PFSK-1 (cell line): ENCODE data around the gene EFNA5.

Experiments used
- FOXP2 ChIP-seq: optimal IDR thresholded peaks from 2 replicates; pipeline ENCODE3; 2011; ENCODE audit warnings: borderline replicate concordance, control low read depth, inconsistent platforms; ENCODE audit not compliant: insufficient read depth; ENCODE audit errors: extremely low read length, extremely low read depth
- POLR2AphosphoS5 ChIP-seq: IDR thresholded peaks from 2 replicates; pipeline ENCODE4 v1.6.1; 2012; ENCODE audit warnings: low read depth, mild to moderate bottlenecking, control low read depth, low read length, moderate library complexity
- REST ChIP-seq, 2 experiments: IDR thresholded peaks; 2 replicates each; pipeline versions ENCODE4 v1.6.1 to v1.8.0; 2011 to 2012; ENCODE audit warnings: low read depth in 2 of 2, low read length in 2 of 2, control low read depth in 1 of 2, inconsistent platforms in 1 of 2, mild to moderate bottlenecking in 1 of 2, moderate library complexity in 1 of 2; ENCODE audit not compliant: insufficient read depth in 1 of 2
- SIN3A ChIP-seq: IDR thresholded peaks from 2 replicates; pipeline ENCODE4 v1.6.1; 2012; ENCODE audit warnings: mild to moderate bottlenecking, low read length, moderate library complexity, borderline replicate concordance; ENCODE audit not compliant: insufficient read depth
- TAF1 ChIP-seq: IDR thresholded peaks from 2 replicates; pipeline ENCODE4 v1.6.1; 2012; ENCODE audit warnings: low read length, control low read depth, borderline replicate concordance; ENCODE audit not compliant: insufficient read depth

EFNA5 gene

GRCh38 chr5:107512029-107512428 lies 158.7 kb downstream of the EFNA5 start:
- TF ChIP-seq FOXP2 (no peak), TAF1 (no peak), SIN3A (no peak), POLR2AphosphoS5 (no peak), REST (IDR thresholded peaks at IDR 0.05; ENCODE audit: insufficient read depth in 1 of 2, low read depth in 2 of 2, low read length in 2 of 2) (no peak)

GRCh38 chr5:107510125-107510524 lies 160.6 kb downstream of the EFNA5 start:
- TF ChIP-seq FOXP2 (no peak), REST (IDR thresholded peaks at IDR 0.05; ENCODE audit: insufficient read depth in 1 of 2, low read depth in 2 of 2, low read length in 2 of 2) (no peak), SIN3A (no peak), POLR2AphosphoS5 (no peak), TAF1 (no peak)

- TF ChIP-seq SIN3A (no peak), POLR2AphosphoS5 (no peak), REST (IDR thresholded peaks at IDR 0.05; ENCODE audit: insufficient read depth in 1 of 2, low read depth in 2 of 2, low read length in 2 of 2) (no peak), FOXP2 (no peak)
These were observed 162.6 kb downstream of the EFNA5 start for GRCh38 chr5:107508097-107508496.

- no peak for TF ChIP-seq POLR2AphosphoS5
- TF ChIP-seq REST (IDR thresholded peaks at IDR 0.05; ENCODE audit: insufficient read depth in 1 of 2, low read depth in 2 of 2, low read length in 2 of 2), result no peak
- no peak for TF ChIP-seq SIN3A
- no peak for TF ChIP-seq FOXP2
- no peak for TF ChIP-seq TAF1
These were observed 164.8 kb downstream of the EFNA5 start for GRCh38 chr5:107505763-107506534.

GRCh38 chr5:107504424-107504823 lies 166.3 kb downstream of the EFNA5 start:
- TF ChIP-seq TAF1, result no peak
- no peak for TF ChIP-seq SIN3A
- no peak for TF ChIP-seq POLR2AphosphoS5
- no peak for TF ChIP-seq FOXP2
- TF ChIP-seq REST (IDR thresholded peaks at IDR 0.05; ENCODE audit: insufficient read depth in 1 of 2, low read depth in 2 of 2, low read length in 2 of 2), result no peak
